HepG2 (cell line): ENCODE measurements around the gene XXYLT1. TPM values are rescaled to one million over a fixed set of nuclear protein-coding genes. Genes with fewer than 3 reads are reported as not detected.

Experiments
- NR1H2 ChIP-seq: sonication (generic); formaldehyde crosslinking; IDR thresholded peaks from 2 replicates; pipeline ENCODE4 v1.8.1; 2022; ENCODE audit warnings: low read depth, missing genetic modification reagents, borderline replicate concordance
- TCF7 ChIP-seq: sonication (generic); IDR thresholded peaks from 2 replicates; pipeline ENCODE4 v1.6.1; 2016; ENCODE audit warnings: antibody characterized with exemption, low read depth
- ZNF136 ChIP-seq: sonication (generic); formaldehyde crosslinking; IDR thresholded peaks from 2 replicates; pipeline ENCODE4 v1.8.1; 2022; ENCODE audit warnings: low read depth, mild to moderate bottlenecking, moderate library complexity, missing genetic modification reagents
- ZNF234 ChIP-seq: sonication (generic); formaldehyde crosslinking; conservative IDR thresholded peaks from 2 replicates; pipeline ENCODE4 v1.5.1; 2020; ENCODE audit warnings: mild to moderate bottlenecking, missing genetic modification reagents
- ZNF670 ChIP-seq: sonication (generic); formaldehyde crosslinking; IDR thresholded peaks from 2 replicates; pipeline ENCODE4 v1.8.0; 2022; ENCODE audit warnings: mild to moderate bottlenecking, missing genetic modification reagents, borderline replicate concordance
- ZNF878 ChIP-seq: sonication (generic); formaldehyde crosslinking; IDR thresholded peaks from 2 replicates; pipeline ENCODE4 v1.8.1; 2023; ENCODE audit warnings: mild to moderate bottlenecking, missing genetic modification reagents, moderate library complexity
- polyA plus RNA-seq, 8 experiments: library from polyadenylated mRNA; depleted of rRNA in 3 of 8; stranded (reverse) in 7 of 8; unstranded in 1 of 8; fragments of >200 nt; fragmentation: Illumina TruSeq in 4 of 8; extraction: Trizol in 4 of 8; gene quantifications; 2 replicates each; pipeline versions ENCODE4 v1.2.1 to v1.2.3, GENCODE V29; 2011 to 2016; ENCODE audit warnings: low read depth in 4 of 8, missing spikeins in 1 of 8, mixed read lengths in 1 of 8; ENCODE audit not compliant: insufficient read depth in 1 of 8
- total RNA-seq, 5 experiments: library from RNA; depleted of rRNA; stranded (reverse); fragments of >200 nt; fragmentation: Illumina TruSeq; extraction: Trizol; gene quantifications; 2 replicates each; pipeline ENCODE4 v1.2.3, GENCODE V29; 2016; ENCODE audit warnings: low read depth in 1 of 5
- TF ChIP-seq, protein P1 (sequence below): IDR thresholded peaks from 2 replicates; pipeline ENCODE4 v1.6.1; 2018; ENCODE audit warnings: missing genetic modification reagents, mild to moderate bottlenecking, missing compliant biosample characterization
- TF ChIP-seq, protein P2 (sequence below): sonication (generic); formaldehyde crosslinking; IDR thresholded peaks from 2 replicates; pipeline ENCODE4 v1.4.0; 2020; ENCODE audit warnings: missing genetic modification reagents
- TF ChIP-seq, protein P3 (sequence below): IDR thresholded peaks from 2 replicates; pipeline ENCODE4 v1.6.1; 2016
- TF ChIP-seq, protein P4 (sequence below): sonication (generic); formaldehyde crosslinking; IDR thresholded peaks from 2 replicates; pipeline ENCODE4 v1.4.0; 2020; ENCODE audit warnings: missing genetic modification reagents
- TF ChIP-seq, protein P5 (sequence below): sonication (generic); formaldehyde crosslinking; IDR thresholded peaks from 2 replicates; pipeline ENCODE4 v1.9.0; 2021; ENCODE audit warnings: missing genetic modification reagents, borderline replicate concordance
- TF ChIP-seq, protein P6 (sequence below): sonication (generic); formaldehyde crosslinking; IDR thresholded peaks from 2 replicates; pipeline ENCODE4 v1.8.0; 2022; ENCODE audit warnings: missing genetic modification reagents, mild to moderate bottlenecking, inconsistent platforms, borderline replicate concordance

XXYLT1 gene
- total and polyA plus RNA-seq, 2 of the 13 experiments (the other 11 are each of a cell fraction or from before 2014, with no cell fraction given): 17.7 to 19.0 TPM

DNA sequence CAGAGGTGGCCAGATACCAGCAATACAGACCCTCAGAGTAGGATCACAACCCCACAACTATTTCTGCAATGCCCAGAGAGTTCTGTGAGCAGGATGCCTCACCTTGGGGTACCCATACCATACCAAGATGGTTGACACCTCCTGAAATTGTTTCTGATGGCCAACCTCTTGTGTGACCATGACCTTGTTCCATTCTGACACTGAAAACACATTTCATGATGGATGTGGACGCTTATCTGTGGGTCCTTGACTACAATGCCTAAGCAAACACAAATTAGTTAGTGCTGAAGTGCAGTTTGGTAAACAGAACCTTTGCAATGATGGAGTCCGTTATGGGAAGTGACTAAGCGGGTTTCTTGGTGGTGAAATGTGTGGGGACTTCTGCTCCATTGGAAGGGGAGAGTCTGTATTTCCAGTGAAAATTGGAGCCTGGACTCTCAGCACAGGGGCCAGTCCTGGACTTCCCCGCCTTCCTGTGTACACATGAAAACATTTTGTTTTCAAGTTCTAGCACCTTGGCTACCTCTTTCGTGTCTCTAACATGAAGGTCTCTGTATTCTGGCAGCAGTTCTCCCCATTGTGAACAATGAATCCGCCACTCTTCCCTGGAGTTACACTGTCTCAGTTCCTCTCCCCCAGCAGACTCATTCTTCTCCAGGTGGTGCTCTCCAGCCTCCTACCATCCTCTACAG is 106.2 kb downstream of the XXYLT1 start (continued):
- TF ChIP-seq, protein P1, sequence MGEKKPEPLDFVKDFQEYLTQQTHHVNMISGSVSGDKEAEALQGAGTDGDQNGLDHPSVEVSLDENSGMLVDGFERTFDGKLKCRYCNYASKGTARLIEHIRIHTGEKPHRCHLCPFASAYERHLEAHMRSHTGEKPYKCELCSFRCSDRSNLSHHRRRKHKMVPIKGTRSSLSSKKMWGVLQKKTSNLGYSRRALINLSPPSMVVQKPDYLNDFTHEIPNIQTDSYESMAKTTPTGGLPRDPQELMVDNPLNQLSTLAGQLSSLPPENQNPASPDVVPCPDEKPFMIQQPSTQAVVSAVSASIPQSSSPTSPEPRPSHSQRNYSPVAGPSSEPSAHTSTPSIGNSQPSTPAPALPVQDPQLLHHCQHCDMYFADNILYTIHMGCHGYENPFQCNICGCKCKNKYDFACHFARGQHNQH (CRISPR knock-in tag): peak; percentile 89; the same call in 1 of the 2 replicates
- 0 out of 2 replicates have a peak, but pooled peaks have one; percentile 68 for TF ChIP-seq ZNF670 (CRISPR knock-in tag)
- TF ChIP-seq ZNF136 (CRISPR knock-in tag): no peak; the same call in 1 of the 2 replicates
- TF ChIP-seq NR1H2: no peak
- TF ChIP-seq, protein P2, sequence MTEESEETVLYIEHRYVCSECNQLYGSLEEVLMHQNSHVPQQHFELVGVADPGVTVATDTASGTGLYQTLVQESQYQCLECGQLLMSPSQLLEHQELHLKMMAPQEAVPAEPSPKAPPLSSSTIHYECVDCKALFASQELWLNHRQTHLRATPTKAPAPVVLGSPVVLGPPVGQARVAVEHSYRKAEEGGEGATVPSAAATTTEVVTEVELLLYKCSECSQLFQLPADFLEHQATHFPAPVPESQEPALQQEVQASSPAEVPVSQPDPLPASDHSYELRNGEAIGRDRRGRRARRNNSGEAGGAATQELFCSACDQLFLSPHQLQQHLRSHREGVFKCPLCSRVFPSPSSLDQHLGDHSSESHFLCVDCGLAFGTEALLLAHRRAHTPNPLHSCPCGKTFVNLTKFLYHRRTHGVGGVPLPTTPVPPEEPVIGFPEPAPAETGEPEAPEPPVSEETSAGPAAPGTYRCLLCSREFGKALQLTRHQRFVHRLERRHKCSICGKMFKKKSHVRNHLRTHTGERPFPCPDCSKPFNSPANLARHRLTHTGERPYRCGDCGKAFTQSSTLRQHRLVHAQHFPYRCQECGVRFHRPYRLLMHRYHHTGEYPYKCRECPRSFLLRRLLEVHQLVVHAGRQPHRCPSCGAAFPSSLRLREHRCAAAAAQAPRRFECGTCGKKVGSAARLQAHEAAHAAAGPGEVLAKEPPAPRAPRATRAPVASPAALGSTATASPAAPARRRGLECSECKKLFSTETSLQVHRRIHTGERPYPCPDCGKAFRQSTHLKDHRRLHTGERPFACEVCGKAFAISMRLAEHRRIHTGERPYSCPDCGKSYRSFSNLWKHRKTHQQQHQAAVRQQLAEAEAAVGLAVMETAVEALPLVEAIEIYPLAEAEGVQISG (CRISPR knock-in tag): peak; percentile 56; the same call in 1 of the 2 replicates
- TF ChIP-seq, protein P3, sequence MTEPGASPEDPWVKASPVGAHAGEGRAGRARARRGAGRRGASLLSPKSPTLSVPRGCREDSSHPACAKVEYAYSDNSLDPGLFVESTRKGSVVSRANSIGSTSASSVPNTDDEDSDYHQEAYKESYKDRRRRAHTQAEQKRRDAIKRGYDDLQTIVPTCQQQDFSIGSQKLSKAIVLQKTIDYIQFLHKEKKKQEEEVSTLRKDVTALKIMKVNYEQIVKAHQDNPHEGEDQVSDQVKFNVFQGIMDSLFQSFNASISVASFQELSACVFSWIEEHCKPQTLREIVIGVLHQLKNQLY (CRISPR knock-in tag): peak; percentile 92
- no peak for TF ChIP-seq ZNF234 (CRISPR knock-in tag)
- TF ChIP-seq, protein P4, sequence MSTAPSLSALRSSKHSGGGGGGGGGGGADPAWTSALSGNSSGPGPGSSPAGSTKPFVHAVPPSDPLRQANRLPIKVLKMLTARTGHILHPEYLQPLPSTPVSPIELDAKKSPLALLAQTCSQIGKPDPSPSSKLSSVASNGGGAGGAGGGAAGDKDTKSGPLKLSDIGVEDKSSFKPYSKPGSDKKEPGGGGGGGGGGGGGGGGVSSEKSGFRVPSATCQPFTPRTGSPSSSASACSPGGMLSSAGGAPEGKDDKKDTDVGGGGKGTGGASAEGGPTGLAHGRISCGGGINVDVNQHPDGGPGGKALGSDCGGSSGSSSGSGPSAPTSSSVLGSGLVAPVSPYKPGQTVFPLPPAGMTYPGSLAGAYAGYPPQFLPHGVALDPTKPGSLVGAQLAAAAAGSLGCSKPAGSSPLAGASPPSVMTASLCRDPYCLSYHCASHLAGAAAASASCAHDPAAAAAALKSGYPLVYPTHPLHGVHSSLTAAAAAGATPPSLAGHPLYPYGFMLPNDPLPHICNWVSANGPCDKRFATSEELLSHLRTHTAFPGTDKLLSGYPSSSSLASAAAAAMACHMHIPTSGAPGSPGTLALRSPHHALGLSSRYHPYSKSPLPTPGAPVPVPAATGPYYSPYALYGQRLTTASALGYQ (CRISPR knock-in tag): peak; percentile 98
- peak; percentile 94 for TF ChIP-seq TCF7
- TF ChIP-seq, protein P5, sequence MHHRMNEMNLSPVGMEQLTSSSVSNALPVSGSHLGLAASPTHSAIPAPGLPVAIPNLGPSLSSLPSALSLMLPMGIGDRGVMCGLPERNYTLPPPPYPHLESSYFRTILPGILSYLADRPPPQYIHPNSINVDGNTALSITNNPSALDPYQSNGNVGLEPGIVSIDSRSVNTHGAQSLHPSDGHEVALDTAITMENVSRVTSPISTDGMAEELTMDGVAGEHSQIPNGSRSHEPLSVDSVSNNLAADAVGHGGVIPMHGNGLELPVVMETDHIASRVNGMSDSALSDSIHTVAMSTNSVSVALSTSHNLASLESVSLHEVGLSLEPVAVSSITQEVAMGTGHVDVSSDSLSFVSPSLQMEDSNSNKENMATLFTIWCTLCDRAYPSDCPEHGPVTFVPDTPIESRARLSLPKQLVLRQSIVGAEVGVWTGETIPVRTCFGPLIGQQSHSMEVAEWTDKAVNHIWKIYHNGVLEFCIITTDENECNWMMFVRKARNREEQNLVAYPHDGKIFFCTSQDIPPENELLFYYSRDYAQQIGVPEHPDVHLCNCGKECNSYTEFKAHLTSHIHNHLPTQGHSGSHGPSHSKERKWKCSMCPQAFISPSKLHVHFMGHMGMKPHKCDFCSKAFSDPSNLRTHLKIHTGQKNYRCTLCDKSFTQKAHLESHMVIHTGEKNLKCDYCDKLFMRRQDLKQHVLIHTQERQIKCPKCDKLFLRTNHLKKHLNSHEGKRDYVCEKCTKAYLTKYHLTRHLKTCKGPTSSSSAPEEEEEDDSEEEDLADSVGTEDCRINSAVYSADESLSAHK: no peak
- TF ChIP-seq, protein P6, sequence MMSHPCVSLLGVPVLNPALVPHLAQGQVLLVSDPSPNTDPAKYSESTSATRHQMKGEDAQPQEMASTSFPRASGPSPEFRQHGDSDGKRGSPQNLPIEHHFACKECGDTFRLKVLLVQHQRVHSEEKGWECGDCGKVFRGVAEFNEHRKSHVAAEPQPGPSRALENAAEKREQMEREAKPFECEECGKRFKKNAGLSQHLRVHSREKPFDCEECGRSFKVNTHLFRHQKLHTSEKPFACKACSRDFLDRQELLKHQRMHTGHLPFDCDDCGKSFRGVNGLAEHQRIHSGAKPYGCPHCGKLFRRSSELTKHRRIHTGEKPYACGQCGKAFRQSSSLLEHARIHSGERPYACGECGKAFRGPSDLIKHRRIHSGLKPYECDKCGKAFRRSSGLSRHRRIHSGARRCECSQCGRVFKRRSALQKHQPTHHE (CRISPR knock-in tag): peak; percentile 90; the same call in 1 of the 2 replicates
- peak; percentile 95 for TF ChIP-seq ZNF878 (CRISPR knock-in tag)
